ENCODE data around the gene PRKN.

GRCh38 chr6:162267641-162268040, 459.9 kb downstream of the PRKN start:
- TF ChIP-seq CTCF (IDR thresholded peaks at IDR 0.05): no peak
- TF ChIP-seq POLR2A (IDR thresholded peaks at IDR 0.05): no peak
